GM19193 (cell line): ENCODE measurements around the gene DESI1.

Source experiments
- POLR2A ChIP-seq: IDR thresholded peaks from 4 replicates; pipeline ENCODE4 v1.6.1; 2011; ENCODE audit not compliant: insufficient read depth, insufficient read length; ENCODE audit errors: extremely low read depth

Gene DESI1

DNA sequence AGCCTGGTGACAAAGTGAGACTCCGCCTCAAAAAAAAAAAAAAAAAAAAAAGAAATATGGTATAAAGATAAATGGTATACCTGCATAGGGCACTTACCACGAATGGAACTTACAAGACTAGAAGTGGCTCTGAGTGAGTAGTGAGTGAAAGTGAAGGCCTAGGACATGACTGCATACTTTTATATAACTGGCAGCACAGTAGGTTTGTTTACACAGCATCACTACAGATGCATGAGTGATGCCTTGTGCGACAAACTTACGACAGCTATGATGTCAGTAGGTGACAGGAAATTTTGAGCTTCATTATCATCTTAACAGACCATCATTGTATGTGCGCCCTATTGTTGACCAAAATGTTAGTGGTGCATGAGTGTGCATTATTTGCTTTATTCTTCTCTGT, 17.9 kb upstream of the DESI1 start:
- no peak for TF ChIP-seq POLR2A

DNA sequence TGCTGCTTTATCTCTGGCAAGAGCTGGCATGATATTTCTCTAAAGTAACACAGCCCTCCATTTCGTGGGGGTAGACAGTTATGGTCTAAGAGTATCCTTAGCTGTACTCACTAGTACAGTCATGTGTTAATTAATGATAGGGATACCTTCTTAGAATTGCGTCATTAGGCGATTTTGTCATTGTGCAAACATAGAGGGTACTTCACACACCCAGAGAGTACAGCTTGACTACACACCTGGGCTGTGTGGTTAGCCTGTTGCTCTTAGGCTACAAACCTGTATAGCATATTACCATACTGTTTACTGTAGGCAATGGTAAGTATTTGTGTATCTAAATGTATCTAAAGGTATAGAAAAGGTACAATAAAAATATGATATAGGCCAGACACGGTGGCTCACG, 17.3 kb upstream of the DESI1 start:
- no peak for TF ChIP-seq POLR2A

DNA sequence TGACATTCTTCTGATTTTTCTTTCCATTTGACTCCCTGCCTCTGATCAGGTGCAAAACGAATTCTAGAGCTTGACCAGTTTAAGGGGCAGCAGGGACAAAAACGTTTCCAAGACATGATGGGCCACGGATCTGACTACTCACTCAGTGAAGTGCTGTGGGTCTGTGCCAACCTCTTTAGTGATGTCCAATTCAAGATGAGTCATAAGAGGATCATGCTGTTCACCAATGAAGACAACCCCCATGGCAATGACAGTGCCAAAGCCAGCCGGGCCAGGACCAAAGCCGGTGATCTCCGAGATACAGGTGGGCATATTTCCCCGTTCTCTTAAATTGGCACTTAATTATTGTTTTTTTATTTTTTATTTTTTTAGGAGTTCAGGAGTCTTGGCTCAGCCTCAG, 15.6 kb upstream of the DESI1 start:
- no peak for TF ChIP-seq POLR2A

DNA sequence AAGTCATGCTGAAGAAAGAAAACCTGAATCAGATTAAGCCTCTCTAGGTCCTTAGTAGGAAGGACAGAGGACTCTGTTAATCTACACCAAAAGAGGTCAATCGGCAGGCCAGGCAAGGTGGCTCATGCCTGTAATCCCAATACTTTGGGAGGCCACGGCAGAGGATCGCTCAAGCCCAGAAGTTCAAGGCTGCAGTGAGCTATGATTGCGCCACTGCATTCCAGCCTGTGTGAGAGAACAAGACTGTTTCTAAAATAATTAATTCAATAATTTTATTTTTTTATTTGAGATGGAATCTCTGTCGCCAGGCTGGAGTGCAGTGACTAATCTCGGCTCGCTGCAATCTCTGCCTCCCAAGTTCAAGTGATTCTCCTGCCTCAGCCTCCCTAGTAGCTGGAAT, 4.7 kb upstream of the DESI1 start:
- TF ChIP-seq POLR2A, result no peak

DNA sequence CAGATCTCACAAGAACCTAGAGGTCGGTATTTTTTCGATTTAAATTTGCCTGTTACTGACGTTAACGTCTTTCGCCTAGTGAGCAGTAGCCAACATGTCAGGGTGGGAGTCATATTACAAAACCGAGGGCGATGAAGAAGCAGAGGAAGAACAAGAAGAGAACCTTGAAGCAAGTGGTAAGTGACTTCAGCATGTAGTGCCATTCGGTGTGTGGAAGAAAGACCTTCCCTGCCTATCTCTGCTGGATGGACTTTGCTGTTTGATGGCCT, 1.0 kb upstream of the DESI1 start:
- no peak for TF ChIP-seq POLR2A

DNA sequence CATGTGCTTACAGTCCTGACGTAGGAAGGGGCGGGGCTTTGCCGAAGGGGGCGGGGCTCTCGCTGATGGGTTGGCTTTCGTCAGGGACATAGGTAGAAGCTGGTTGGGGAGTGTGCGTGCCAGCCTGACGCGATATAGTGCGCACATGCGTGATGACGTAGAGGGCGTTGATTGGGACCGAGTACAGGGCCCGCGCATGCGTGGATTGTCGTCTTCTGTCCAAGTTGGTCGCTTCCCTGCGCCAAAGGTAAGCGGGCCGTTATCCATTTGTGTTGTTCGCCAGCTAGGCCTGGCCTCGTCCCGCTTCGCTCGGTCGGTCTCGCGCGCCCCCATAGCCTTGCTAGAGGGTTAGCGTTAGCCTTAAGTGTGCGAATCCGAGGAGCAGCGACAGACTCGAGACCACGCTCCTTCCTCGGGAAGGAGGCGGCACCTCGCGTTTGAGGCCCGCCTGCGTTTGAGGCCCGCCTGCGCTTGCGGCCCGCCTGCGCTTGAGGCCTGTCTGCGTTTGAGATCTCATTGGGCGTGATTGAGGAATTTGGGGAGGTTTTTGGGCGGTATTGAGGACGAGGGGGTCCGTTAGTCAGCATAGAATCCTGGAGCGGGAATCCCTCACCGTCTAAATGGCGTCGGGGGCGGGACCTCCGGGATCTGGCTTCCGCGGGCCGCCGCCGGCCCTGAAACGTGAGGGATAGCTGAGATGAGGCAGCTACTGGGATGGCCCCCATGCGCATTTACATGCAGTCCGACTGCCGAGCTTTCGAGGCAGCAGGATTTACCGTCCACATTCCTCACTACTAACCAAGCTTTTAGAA, 462 bp upstream of the DESI1 start, which contains the start of gene XRCC6:
Gene XRCC6 (plus strand): TSS at position 197 of the 812 bp plus-strand sequence. CDS start 710 bp downstream, outside the sequence.
- peak; percentile 82 for TF ChIP-seq POLR2A

DNA sequence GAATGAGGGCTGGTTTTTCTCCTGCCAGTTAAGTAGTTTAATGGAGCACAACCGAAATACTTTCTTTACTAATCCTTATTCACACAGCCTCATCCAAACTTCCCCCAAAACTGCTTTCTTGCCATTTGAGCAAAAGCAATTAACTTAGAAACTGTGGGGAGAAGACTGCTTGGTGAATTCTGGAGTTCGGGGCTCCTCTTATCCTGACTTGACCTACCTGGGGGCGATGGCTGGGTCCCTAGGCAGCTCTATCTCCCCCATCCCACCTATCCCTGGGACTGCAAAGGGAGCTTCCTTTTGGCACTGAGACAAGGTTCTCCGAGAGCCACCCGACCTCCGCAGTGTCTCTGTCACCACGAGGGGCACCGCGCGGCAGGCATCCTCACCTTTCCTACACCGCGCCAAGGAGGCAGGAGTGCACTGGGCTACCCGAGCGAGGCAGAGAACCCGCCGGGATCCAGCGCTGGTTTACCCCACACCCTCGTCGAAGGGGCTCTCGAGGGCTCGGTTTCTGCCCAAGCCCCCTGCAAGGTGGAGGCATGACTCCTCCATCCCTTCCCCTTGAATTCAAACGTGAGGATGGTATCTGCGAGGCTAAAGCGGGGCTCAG, 759 bp downstream of the DESI1 start:
- no peak for TF ChIP-seq POLR2A

DNA sequence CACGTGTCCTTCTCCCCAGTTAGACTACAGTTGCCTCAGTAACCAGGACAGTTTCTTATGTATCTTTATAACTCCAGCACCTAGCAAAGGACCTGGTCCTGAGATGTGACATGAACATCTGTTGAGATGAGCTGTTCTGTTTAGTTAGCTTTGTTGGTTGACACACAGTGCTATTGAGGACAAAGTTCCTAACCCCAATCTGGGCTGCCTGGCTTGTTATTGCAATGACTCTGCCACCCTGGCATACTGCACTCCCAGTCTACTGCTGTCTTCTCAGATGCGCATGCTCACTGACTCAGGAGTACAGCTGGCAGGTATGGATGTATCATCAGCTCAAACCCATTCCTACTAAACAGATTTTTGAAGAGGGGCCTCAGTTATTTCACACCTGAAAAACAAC, 7.4 kb downstream of the DESI1 start:
- TF ChIP-seq POLR2A, result no peak

DNA sequence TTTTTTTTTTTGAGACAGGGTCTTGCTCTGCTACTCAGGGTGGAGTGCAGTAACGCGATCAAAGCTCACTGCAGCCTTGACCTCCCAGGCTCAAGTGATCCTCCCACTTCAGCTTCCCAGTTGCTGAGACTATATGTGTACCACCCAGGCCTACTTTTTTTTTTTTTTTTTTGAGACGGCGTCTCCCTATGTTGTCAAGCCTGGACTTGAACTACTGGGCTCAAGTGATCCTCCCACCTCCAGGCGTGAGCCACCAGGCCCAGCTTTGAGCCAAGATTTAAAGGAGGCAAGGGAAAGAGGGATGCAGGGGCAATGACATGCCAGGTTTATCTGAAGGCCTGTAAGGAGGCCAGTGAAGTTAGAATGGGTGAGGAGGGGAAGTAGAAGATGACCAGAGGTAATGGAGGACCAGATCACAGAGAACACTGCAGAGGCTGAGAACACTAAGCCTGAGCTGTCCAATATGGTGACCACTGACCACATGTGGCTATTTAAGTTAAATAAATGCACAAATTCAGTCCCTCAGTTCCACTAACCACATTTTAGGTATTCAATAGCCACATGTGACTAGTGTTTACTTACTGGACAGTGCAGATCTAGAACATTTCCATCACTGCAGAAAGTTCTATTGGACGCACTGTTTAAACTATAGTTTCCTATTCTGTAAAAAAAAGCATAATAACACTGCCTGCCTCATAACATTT, 8.1 kb downstream of the DESI1 start:
- TF ChIP-seq POLR2A, result no peak

DNA sequence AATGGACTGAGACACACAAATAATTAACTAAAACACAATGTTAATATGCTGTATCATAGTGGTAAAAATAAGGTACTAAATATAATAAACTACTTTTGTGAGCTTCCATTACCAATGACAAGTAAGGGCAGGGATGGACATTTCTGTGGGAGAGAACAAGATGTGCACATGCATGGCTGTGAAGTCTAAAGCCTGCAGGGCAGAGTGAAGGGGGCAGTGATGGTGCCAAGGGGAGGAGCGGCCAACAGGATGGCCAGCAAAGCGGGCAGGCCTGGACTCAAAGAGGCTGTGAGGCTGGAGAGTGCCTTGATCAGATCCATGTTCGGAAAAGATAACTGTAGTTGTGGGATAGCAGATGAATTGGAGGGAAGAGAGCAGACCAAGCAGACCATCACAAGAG, 12.5 kb downstream of the DESI1 start:
- no peak for TF ChIP-seq POLR2A

DNA sequence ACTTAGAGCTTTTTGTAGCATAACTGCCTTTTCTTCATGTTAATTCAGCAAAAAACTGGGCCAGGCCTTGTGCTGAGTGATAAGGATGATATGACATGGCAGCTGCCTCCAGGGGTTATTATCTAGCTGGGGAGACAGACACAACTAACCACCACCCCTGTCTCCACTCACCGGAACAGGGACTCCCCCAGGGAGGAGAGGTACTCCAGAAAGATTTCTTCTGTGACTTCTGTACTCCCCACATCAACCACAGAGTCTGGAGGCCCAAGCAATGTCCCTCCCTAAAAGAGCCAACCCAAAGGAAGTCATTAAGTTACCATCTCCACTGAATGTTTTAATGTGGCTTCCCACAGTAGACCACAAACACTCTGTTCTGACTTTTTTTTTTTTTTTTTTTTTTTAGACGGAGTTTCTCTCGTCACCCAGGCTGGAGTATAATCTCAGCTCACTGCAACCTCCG, 16.9 kb downstream of the DESI1 start:
- no peak for TF ChIP-seq POLR2A

DNA sequence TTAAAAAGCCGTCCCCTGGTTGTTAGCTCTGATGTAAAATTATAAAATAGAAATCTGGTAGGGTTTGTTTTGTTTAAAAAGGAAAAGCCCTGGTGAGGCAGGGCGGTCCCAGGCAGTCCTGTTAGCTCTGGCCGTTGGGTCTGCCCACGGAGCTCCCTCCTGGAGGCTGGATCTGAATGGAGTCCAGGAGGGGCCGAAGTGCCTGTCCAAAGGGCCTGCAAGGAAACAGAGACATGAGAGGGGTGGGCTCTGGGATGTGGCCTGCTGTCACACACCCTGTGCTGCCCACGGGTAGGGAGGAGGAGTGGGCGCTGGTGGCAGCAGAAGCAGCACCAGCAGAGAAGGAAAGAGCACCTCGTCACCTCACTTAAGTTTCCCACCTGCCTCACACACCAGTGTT, 19.9 kb downstream of the DESI1 start:
- no peak for TF ChIP-seq POLR2A

DNA sequence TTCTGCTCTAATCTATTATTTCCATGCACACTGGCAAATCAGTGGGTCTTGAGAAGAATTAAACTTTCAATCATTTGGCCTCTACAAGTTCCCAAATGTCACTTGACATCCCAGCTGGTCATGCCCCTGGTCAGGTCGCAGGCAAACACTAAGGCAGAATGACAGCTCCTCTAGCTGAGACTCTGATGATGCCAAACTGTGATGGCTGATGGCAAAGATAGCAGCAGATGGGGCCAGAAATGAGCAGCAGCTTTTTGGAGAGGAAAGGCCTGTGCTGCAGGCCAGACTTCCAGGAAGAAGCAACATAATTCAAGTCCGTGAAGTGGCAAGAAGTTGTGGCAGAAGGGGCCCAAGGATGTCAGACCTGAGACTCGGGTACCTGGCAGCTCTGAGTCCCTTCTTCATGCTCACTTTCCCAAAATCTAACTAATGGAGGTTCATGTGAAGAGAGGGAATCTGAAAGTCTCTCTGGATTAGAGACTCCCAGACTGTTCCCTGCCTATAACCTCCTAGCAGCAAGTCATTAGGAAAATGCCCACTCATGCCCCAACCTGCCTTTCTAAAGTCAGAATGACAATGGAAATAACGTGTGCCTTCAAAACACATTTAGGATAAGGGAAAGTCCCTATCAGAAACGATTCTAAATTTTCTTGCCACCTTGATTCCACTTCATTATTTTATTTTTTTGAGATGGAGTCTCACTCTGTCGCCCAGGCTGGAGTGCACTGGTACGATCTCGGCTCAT, 21.8 kb downstream of the DESI1 start:
- no peak for TF ChIP-seq POLR2A

DNA sequence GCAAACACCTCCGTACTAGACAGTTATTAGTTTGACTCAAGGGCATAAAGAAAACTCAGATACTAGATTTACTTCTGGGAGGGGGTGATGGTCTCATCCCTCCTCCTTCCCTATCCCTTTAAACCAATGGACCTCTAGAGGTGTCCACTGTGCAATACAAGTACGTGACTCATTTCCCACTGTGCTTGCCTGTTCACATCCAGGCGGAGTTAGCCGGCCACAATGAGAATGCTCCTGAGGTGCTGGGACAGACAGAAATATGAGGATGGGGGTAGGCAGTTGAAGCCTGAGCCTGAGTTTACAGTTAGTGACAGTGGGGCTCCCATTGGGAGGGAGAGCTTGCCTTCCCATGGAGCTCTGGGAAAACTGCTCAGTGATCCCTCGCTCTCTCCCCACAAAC, 22.8 kb downstream of the DESI1 start:
- TF ChIP-seq POLR2A, result no peak

DNA sequence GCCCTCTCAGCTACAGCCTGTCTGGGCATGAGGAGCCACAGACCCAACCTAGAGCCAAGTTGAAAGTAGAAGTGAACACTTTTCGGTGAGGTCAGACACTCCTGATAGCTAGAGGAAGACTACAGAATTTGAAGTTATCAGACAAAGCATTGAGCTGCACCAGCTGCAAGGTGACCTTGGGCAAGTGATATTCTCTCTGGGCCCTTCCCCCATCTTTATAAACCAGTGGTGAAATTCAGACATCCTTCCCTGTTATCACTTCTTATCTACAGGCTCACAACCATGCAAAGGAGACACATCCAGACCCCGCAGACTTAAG, 23.2 kb downstream of the DESI1 start:
- no peak for TF ChIP-seq POLR2A
